ENCODE measurements around the gene PERM1.

Gene PERM1

DNA sequence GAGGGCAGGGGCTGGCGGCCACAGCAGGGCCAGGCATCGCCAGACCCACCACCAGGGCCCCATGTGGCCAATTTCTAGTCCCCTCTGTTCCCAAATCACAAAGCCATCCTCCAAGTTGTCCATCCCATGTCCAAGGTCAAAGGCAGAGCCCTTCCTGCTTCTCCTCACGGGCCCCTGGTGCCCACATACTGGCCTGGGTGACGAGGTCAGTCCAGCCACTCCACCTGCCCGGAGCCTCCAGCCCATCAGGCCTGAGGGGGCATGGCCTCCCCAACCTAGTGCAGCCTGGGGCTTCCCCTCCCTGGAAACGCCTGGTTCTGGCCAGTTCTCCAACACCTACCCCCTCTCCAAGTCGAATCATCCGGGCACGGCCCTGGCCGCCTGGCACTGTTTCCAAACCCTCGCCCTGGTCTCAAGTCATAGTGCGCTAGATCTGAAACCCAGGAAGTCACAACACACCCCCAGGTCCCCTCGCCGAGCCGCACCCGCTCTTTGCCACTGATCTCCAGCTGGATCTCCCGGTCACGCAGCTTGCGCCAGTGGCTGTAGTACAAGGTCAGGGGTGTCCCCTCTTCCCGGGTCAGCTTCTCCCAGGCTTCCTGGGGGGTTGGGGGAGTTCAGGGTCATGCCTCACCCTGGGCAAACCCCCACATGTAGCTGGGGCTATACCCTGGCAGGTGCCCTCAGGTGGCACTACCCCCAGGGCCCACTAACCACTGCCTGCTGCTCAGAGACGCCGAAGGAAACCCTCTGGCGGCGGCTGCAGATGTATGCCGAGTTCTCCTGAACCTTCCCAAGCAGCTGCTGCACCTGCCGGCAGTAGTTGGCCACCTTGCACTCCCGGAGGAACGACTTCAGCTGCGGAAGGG lies 36.0 kb downstream of the PERM1 start:
- FAIRE-seq = no peak

DNA sequence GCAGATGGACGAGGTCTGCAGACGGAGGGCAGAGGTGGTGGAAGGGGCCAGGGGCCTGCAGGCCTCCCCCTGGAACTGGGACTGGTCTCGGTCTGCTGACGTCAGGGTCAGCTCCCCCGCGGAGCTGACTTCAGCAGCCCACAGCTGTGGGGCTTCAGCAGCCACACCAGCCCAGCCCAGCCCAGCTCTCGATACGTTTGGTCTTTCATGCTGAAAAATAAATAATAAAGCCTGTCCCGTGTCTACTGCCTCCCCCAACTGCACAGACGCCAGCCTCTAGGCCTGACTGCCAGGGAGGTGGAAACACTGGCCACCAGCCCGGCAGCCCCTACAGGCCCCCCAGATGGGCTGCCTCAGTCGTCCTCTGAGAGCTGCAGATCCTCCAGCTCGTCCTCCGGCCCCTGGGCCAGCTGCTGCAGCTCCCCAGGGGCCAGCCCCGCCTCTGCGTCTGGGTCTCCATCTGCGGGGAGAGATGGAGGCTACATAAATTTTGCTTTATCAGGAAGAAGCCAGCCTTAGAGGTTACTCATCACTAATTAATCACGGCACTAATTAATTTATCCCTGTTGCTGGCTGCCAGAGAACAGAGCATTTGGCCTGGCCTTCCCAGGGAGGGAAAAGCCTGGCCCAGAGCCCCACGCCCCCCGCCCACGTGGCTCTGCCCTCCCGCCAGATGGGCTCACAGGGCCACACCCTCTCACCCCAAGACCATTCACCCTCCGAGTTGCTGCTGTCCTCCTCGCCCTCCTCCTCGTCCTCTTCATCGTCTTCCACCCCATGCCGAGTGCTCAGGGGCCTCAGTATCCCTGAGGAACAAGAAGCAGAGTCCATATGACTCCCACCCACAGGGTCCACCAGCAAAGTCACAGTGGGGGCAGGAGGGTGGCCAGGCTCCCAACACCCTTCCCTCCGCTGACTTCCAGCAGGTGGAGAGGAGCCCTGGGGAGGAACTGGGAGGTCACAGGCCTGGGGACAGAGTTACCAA lies 37.3 kb downstream of the PERM1 start:
- FAIRE-seq = no peak

DNA sequence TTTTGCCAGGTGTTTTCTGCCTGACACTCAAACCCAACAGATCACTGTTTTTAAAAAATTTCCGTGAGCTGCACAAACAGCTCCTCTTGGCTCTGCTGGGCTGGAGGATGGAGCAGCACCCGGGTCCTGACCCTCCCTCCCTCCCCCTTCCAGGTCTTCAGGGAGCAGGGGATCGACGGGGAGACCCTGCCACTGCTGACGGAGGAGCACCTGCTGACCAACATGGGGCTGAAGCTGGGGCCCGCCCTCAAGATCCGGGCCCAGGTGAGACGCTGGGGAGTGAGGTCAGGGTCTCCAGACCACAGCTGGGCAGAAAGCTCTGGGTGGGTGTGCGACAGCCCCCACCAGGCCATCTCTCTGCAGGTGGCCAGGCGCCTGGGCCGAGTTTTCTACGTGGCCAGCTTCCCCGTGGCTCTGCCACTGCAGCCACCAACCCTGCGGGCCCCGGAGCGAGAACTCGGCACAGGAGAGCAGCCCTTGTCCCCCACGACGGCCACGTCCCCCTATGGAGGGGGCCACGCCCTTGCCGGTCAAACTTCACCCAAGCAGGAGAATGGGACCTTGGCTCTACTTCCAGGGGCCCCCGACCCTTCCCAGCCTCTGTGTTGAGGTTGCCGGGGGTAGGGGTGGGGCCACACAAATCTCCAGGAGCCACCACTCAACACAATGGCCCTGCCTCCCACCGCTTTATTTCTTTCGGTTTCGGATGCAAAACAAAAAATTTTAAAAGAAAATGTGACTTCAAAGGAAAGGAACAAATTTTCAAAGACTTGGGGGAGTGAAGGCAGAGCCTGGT lies 38.1 kb downstream of the PERM1 start:
- no peak for FAIRE-seq

DNA sequence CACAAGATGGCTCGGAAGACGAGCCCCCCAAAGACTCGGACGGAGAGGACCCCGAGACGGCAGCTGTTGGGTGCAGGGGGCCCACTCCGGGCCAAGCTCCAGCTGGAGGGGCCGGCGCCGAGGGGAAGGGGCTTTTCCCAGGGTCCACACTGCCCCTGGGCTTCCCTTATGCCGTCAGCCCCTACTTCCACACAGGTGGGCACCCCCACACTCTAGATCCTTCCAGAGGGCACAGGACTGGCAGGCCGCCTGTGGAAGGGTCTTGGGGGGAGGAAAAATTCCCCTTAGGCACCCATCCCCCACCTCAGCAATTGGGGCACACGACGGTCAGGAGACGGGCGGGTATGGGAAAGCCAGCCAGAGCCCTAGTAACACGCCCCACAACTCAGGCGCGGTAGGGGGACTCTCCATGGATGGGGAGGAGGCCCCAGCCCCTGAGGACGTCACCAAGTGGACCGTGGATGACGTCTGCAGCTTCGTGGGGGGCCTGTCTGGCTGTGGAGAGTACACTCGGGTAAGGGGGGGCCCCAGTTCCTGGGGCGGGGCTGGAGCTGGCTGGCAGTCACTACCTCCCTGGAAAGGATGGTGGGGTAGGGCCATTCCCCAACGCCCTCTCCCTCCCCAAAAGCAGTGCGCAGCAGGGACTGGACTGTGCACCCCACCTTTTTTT lies 38.9 kb downstream of the PERM1 start:
- FAIRE-seq = no peak

DNA sequence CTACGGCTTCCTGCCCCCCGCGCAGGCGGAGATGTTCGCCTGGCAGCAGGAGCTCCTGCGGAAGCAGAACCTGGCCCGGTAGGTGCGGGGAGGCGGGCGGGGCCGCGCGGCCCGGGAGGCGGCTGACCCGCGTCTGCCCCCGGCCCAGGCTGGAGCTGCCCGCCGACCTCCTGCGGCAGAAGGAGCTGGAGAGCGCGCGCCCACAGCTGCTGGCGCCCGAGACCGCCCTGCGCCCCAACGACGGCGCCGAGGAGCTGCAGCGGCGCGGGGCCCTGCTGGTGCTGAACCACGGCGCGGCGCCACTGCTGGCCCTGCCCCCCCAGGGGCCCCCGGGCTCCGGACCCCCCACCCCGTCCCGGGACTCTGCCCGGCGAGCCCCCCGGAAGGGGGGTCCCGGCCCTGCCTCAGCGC lies 39.5 kb downstream of the PERM1 start:
- no peak for FAIRE-seq

DNA sequence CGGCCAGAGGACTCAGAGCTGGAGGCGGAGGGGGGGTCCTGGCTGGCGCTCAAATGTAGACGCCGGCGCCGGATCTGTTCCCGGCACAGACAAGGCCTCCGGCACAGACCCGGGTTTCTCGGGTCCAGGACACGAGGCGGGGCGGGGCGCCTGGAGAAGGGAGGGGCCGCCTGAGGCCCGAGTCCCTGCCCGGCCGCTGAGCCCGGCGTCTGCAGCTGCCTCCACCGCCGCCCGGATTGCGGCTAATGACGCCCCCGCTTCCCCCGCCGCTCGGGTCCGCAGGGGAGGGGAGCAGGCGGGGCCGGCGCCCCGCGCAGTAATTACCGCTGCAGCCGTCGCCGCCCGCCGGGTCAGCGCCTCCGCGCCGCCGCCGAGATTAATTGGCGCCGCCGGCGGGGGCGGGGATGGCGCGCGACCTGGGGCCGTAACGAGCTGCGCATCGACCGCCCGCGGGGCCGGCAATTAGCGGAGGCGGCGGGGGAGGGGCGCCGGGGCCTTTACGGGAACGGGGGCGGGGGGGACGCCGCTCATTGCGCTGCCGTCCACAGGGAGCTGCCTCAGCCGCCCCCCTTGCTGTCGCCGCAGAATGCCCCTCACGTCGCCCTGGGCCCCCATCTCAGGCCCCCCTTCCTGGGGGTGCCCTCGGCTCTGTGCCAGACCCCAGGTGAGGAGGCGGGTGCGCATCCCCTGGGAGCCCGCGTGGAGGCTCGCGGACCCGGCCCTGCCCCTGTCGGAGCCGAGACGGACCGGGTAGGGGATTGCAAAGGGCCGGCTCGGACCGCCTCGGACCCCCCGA lies 40.1 kb downstream of the PERM1 start:
- FAIRE-seq = no peak

DNA sequence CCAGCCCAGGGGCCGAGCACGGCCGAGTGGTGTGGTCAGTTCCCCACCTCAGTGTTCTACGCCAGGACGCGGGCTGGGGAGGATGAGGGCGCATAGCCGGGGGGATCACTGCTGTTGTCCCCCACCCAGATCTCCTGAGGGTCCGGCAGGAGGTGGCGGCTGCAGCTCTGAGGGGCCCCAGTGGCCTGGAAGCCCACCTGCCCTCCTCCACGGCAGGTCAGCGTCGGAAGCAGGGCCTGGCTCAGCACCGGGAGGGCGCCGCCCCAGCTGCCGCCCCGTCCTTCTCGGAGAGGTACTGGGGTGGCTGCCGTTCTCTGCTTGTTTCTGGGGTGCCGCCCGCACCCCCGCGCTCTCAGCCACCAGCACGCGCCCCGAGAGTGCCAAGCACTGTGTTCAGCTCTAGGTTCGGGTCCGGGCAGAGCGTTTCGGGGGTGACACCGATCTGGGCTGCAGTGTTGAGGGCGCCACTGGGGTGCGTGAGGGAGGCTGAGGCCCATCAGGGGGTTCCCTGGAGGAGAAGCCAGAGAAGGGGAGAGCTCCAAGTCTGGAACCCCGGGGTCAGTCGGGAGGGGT lies 40.8 kb downstream of the PERM1 start:
- FAIRE-seq = no peak

DNA sequence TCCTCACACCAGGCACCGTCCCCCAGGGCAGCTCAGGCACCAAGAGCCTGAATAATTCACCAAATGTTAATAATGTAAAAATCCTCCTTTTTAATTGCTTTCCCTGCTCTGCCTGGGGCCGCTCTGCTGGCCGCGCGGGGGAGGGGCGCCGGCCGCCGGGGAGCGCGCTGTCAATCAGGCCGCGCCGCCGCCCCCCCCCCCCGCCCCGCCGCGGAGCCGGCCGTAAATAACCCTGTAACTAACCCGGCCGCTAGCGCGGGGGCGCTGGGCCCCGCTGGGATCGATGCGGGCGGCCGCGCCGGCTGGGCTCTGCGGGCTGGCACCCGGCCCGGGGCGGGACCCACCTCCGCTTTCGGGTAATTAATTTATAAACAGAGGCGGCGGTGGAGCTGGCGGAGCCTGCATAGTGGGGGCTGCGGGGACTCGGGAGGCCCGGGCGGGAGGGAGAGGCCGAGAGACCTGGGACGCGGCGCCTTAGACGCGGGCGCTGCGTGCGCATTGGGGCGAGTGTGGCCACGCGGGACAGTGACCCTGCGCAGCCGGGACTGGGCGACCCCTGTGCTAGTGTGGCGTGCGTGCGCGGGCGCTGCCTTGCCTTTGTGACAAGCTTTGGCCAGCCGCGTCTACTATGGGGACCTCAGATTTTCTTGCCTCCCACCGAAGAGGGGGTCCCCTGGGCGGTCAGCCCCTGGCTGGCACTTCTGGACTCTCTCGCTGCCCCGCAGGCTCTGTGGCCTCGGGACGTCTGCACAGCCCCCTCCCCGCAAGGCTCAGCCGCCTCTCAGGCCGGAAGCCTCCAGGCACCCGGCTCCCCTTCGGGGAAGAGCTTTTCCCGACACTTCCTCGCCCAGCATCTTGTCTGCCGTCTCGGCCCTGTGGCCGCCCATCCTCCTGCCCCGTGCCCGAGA lies 41.5 kb downstream of the PERM1 start:
- FAIRE-seq = no peak

DNA sequence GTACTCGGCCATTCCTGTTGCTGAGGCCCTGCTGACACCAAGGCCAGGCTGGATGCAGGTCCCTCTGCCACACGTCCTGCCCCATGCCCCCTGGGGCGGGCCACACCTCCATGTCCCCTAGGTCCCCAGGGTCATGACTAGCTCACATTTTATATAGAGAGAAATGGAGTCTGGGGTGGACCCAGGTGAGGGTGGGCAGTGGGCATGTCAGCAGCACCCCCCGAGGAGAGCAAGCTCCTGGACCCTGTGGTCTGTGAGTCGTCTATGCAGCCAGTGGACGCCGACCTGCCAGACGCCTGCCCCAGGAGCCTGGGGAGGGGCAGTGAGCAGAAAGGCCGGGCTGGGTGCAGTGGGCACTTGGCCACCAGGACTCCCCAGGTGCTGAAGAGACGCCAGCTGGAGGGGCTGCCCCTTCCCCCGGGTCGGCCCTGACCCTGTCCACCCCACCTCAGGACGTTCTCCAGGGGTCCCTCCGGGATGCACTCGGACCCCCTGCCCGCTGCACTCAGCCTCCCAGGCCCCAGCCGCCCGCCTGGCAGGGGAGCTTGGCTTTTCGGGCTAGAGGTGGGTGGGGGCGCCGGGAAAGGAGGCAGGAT lies 42.3 kb downstream of the PERM1 start:
- FAIRE-seq = no peak

DNA sequence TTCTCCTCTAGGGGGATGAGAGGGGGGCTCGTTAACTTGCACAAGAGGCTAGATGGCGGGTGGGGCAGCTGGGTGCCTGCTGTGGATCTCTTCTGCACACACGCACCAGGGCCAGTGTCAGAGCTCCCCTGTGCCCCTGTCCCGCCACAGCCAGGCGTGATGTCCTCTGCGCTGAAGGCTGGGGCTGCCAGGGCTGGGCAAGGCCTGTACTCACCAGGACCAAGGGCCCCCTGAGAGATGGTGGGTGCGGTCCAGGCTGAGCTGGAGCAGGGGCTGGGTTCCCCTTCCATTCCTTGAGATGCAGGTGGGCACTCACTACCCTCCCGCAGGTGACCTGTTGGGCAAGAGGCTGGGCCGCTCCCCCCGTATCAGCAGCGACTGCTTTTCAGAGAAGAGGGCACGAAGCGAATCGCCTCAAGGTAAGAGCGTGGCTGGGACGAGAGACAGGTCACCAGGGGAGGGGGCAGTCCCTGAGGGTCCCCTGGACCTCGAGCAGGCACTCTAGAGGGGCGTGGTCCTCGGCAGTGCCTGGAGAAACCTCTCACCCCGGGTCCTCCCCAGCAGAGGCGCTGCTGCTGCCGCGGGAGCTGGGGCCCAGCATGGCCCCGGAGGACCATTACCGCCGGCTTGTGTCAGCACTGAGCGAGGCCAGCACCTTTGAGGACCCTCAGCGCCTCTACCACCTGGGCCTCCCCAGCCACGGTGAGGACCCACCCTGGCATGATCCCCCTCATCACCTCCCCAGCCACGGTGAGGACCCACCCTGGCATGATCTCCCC lies 43.0 kb downstream of the PERM1 start:
- FAIRE-seq = no peak

DNA sequence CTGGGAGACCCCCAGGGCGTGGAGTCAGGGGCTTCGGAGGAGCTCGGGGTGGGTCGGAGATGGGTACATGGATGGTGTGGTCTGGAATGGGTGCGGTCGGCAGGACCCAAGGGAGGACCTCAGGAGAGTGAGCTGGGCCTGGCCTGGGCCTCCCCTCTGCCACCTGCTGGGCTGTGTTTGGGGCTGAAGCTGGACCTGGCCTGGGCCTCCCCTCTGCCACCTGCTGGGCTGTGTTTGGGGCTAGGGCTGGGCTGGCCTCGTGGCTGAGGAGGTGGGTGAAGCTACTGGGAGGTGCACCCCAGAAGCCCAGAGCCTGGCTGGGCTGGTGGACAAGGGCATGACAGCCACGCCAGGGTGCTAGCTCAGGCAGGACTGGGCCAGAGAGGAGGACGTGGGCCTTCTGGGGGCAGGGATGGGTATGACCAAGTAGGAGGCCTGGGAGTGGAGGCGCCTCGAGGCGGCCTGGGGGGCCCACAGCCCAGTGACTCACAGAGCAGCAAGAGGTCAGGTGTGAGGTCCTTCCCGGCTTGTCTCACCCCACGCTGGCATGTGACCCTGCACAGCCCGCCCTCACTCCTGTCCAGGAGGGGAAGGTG lies 43.7 kb downstream of the PERM1 start:
- FAIRE-seq = no peak

DNA sequence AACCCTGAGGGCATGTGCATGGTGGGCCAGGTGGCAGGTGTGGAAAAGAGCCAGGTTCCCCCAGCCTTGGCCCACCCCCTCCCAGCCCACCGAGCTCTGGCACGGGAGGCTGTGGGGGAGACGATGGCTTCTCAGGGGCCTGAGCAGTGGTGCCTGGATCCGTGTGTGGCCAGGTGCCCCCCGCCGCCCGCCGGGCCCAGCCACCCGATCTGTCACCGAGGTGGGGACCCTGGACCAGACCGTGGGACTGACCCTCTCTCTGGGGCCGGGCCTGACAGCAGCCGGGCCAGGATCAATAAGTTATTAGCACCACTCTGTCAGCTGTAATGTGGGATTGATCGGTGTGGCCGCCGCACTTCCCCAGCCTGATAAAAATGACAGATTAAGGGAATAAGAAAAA lies 44.4 kb downstream of the PERM1 start:
- no peak for FAIRE-seq

DNA sequence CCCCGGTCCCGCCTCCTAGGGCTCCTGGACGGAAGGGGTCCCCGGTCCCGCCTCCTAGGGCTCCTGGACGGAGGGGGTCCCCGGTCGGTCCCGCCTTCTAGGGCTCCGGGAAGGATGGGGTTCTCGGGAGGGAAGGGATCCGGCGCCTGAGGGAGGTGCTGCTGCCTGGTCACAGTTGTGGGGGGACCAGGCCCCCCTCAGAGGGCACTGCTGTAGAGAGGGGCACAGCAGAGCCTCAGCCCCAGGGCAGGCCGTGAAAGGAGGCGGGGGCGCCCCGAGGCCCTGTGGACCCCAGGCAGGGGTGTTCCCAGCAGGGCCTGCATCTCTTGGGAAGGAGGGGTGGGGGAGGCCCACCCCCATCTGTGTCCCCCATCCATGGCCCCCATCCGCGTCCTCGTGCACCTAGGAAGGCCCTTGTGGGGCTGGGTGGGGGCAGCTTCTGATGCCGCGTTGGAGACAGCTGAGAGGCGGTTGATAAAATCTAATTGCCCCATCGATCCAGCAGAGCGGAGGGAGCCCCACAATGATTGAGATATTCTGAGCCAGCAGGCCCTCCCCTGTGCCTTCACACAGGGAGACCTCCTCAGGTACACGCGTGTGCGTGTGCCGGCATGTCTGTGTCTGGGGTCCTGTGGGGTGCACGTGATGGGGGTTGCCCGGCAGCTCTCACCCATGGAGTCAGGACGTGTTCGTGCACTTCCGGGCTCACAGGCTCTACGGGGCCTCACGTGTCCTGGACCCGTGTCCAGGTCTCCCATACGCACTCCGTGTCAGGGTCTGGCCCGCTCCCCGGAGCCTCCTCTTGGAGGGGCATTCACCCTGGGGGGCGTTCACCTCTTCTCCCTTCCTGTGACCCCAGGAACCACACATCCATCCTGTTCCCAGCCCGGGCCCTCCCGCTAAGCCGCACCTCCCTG lies 45.3 kb downstream of the PERM1 start:
- no peak for FAIRE-seq

DNA sequence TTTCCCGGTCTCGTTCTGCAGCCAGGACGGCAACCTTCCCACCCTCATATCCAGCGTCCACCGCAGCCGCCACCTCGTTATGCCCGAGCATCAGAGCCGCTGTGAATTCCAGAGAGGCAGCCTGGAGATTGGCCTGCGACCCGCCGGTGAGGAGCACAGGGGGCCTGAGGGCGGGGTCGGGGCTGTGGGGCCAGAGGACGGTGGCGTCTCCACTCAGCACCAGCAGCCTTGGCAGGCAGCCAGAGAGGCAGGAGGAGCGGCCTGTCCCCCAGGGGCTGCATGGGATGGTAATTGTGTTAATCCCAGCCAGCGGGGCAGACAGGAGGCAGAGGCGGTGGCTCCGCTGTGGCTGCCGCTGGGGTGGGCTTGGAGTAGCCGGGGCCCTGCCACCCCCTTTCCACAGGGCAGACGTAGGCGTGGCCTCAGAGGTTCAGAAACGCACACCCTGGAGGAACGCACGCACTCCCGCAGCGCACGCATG lies 46.1 kb downstream of the PERM1 start:
- FAIRE-seq = no peak

DNA sequence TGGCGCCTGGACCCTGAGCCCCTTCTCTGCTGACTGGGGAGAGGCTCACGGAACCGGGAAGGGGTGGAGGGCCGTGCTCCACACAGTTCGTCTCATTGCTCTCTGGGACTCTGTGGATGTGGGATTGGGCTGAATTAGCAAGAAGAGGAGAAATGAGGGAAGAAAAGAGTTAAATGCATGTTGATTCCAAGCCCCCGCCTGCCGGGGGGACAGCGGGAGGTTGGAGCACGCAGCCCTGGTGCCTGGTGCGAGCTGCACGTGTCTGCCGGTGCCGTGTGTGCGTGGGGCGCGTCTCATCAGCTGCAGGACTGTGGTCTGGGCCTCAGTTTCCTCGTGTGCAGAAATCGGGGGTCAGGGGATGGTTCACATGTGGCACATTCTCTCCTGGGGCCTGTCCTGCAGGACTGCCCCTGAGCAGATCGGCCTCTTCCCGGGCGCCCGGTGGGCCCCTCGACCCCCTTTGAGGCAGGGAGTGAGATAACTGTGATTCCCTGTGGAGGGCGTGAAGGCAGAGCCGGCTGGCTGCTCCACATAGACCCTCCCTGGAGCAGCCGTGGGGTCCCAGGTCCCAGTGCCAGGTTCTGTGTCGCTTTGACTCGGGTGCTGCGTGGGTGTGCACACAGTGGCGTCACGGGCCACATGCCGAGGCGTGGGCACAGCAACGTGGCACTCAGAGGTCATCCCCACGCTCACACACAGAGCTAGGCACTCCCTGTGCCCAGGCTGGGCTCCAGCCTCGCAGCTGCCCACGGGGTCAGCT lies 46.7 kb downstream of the PERM1 start:
- FAIRE-seq = no peak

DNA sequence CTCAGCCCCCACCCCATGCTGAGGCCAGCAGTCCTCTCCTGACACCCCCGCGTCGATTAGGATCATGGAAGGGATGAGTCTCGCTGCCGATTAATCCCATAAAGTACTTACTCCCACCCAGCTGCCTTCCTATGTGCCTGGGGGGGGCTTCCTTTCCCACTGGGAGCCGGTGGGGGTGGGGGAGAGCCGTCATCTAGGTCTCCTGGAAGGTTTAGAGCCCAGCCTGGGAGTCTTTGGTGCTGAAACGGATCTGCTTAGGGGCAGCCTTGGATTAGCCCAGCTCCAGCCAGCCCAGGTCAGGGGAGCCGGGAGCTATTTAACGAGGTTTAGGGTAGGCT lies 48.3 kb downstream of the PERM1 start:
- no peak for FAIRE-seq

Data from islet of Langerhans (tissue), 1 donor.